Endothelial cell of umbilical vein (primary cell): ENCODE results near the gene ARHGAP10. TPM values are rescaled to one million over a fixed set of nuclear protein-coding genes. Genes with fewer than 3 reads are reported as not detected.

ENCODE experiments used
- BruUV-seq: library from RNA; stranded (reverse); fragments of 400-500 nt; replicated peaks from 2 replicates; lab custom pipeline; 2021; lab: Mats Ljungman, UMichigan
- CTCF ChIA-PET: fragments of 300-600, 350-600 bp; sonication (Branson Sonifier 250); formaldehyde crosslinking; loops from one replicate; lab custom pipeline; 2021; ENCODE audit warnings: antibody characterized with exemption, inconsistent platforms; lab: Charles Lee
- POLR2A ChIA-PET: fragments of 300-600, 350-600 bp; sonication (Branson Sonifier 250); formaldehyde crosslinking; loops from one replicate; lab custom pipeline; 2021; ENCODE audit warnings: antibody characterized with exemption, inconsistent platforms; lab: Charles Lee
- DNase-seq: peaks from one replicate; pipeline ENCODE4 v3.0.0-alpha.2; 2011; ENCODE audit warnings: low read depth, low spot score
- FAIRE-seq: peaks from 2 replicates; lab custom pipeline; 2011; peaks lifted over from hg19 to GRCh38; lab: Jason Lieb, UNC
- H2AFZ ChIP-seq: 2 replicates; pipeline ENCODE4 v1.6.0; 2012; ENCODE audit warnings: low read depth, low read length, control low read depth, inconsistent platforms
- H3K27ac ChIP-seq: 2 replicates; pipeline ENCODE4 v1.5.1; 2011; ENCODE audit warnings: low read depth, mild to moderate bottlenecking, control low read depth, low read length, moderate library complexity; ENCODE audit not compliant: insufficient read depth
- H3K27me3 ChIP-seq, 2 experiments: 2 replicates each; pipeline versions ENCODE4 v1.6.0 to v1.6.1; 2011; ENCODE audit warnings: low read length in 2 of 2, mixed read lengths in 1 of 2; ENCODE audit not compliant: control insufficient read depth in 2 of 2, insufficient read depth in 2 of 2
- H3K36me3 ChIP-seq, 2 experiments: 2 replicates in 1 of 2; 3 replicates in 1 of 2; pipeline ENCODE4 v1.5.1; 2011; ENCODE audit warnings: low read length in 2 of 2, mild to moderate bottlenecking in 1 of 2, moderate library complexity in 1 of 2; ENCODE audit not compliant: control insufficient read depth in 2 of 2, insufficient read depth in 2 of 2; ENCODE audit errors: extremely low read depth in 1 of 2
- H3K4me1 ChIP-seq: 3 replicates; pipeline ENCODE4 v1.5.1; 2011; ENCODE audit warnings: mild to moderate bottlenecking, low read length; ENCODE audit not compliant: control insufficient read depth, insufficient read depth; ENCODE audit errors: extremely low read depth
- H3K4me2 ChIP-seq: 2 replicates; pipeline ENCODE4 v1.6.1; 2011; ENCODE audit warnings: low read length, control low read depth, mixed read lengths; ENCODE audit not compliant: insufficient read depth
- H3K4me3 ChIP-seq, 3 experiments: fragments of 200-600 bp in 1 of 3; sonication (generic), shearing (Covaris generic) in 1 of 3; replicated peaks in 1 of 3; 2 replicates each; pipeline ENCODE4 v1.5.1; 2011 to 2016; ENCODE audit warnings: control low read depth in 3 of 3, low read length in 3 of 3, mild to moderate bottlenecking in 2 of 3, inconsistent platforms in 1 of 3, low read depth in 1 of 3, moderate library complexity in 1 of 3; ENCODE audit not compliant: insufficient read depth in 1 of 3
- H3K79me2 ChIP-seq: 2 replicates; pipeline ENCODE4 v1.6.0; 2012; ENCODE audit warnings: low read length, inconsistent platforms; ENCODE audit not compliant: control insufficient read depth, insufficient read depth
- H3K9ac ChIP-seq: replicated peaks from 2 replicates; pipeline ENCODE3; 2011; ENCODE audit warnings: low read length, control low read depth; ENCODE audit not compliant: insufficient read depth; ENCODE audit errors: extremely low read depth
- H3K9me1 ChIP-seq: replicated peaks from 3 replicates; pipeline ENCODE4 v1.6.0; 2011; ENCODE audit warnings: mild to moderate bottlenecking, low read length; ENCODE audit not compliant: control insufficient read depth, insufficient read depth; ENCODE audit errors: extremely low read depth
- H3K9me3 ChIP-seq: replicated peaks from 2 replicates; pipeline ENCODE4 v1.5.1; 2012; ENCODE audit warnings: low read length, inconsistent platforms; ENCODE audit not compliant: control insufficient read depth, insufficient read depth
- H4K20me1 ChIP-seq: replicated peaks from 2 replicates; pipeline ENCODE3; 2011; ENCODE audit warnings: mild to moderate bottlenecking, low read length; ENCODE audit not compliant: control insufficient read depth, insufficient read depth; ENCODE audit errors: extremely low read depth
- CTCF ChIP-seq, 2 donors: IDR thresholded peaks; 1 replicate in 1 of 2; 2 replicates in 1 of 2; pipeline ENCODE4 v1.5.1; 2011; ENCODE audit warnings: low read length in 2 of 2, mild to moderate bottlenecking in 2 of 2, moderate library complexity in 2 of 2, control low read depth in 1 of 2, inconsistent platforms in 1 of 2, low read depth in 1 of 2; ENCODE audit not compliant: insufficient read depth in 1 of 2; ENCODE audit errors: extremely low read depth in 1 of 2
- EZH2 ChIP-seq: IDR thresholded peaks from 2 replicates; pipeline ENCODE4 v1.6.1; 2012; ENCODE audit warnings: borderline replicate concordance, low read depth, mild to moderate bottlenecking, moderate library complexity, low read length, inconsistent platforms; ENCODE audit not compliant: severe bottlenecking
- FOS ChIP-seq: IDR thresholded peaks from 2 replicates; pipeline ENCODE4 v1.6.1; 2011; ENCODE audit warnings: mild to moderate bottlenecking, low read length, moderate library complexity, borderline replicate concordance; ENCODE audit not compliant: insufficient read depth
- GATA2 ChIP-seq: IDR thresholded peaks from 2 replicates; pipeline ENCODE4 v1.7.0; 2011; ENCODE audit warnings: low read depth, mild to moderate bottlenecking, moderate library complexity, mixed read lengths, low read length; ENCODE audit not compliant: insufficient read length, insufficient read depth
- JUN ChIP-seq: IDR thresholded peaks from 2 replicates; pipeline ENCODE4 v1.6.1; 2011; ENCODE audit warnings: borderline replicate concordance, low read depth; ENCODE audit not compliant: insufficient read length, insufficient read depth
- MYC ChIP-seq: IDR thresholded peaks from one replicate; pipeline ENCODE4 v1.6.1; 2011; ENCODE audit warnings: mild to moderate bottlenecking, low read depth, low read length
- POLR2A ChIP-seq: IDR thresholded peaks from 2 replicates; pipeline ENCODE4 v1.6.1; 2012; ENCODE audit warnings: low read depth, mild to moderate bottlenecking, control low read depth, low read length
- POLR2AphosphoS5 ChIP-seq: IDR thresholded peaks from 2 replicates; pipeline ENCODE4 v1.6.1; 2012; ENCODE audit warnings: low read depth, mild to moderate bottlenecking, control low read depth, low read length, moderate library complexity; ENCODE audit not compliant: insufficient read depth
- dilution Hi-C: fragments of 300-500 bp; cut with MboI; formaldehyde crosslinking; loops from one replicate; pipeline ENCODE4 v1.15.0; 2019; ENCODE audit warnings: low sequenced_read_pairs; ENCODE audit not compliant: extremely low pct_ligation_motif_present
- intact Hi-C: fragments of 100-400 bp; cut with micrococcal nuclease; formaldehyde crosslinking; loops from one replicate; pipeline ENCODE4 v1.10.0; 2022
- polyA plus RNA-seq, 4 experiments: library from polyadenylated mRNA; depleted of rRNA in 3 of 4; stranded (reverse) in 3 of 4; unstranded in 1 of 4; fragments of >200 nt; gene quantifications; 2 replicates each; pipeline versions ENCODE4 v1.2.1 to v1.2.3, GENCODE V29; 2011 to 2012; ENCODE audit warnings: missing spikeins in 1 of 4
- total RNA-seq: library from RNA; stranded (reverse); gene quantifications from 2 replicates; pipeline ENCODE4 v1.2.3, GENCODE V29; 2021
- TF ChIP-seq, protein P1 (sequence below): IDR thresholded peaks from 2 replicates; pipeline ENCODE4 v1.6.1; 2011; ENCODE audit not compliant: insufficient read depth, insufficient read length

ARHGAP10 gene
- total and polyA plus RNA-seq, 2 donors (not counting 3 experiments of a cell fraction or from before 2014, with no cell fraction given): 20.4 to 36.7 TPM

- no peaks in the 10 kb centered on the region for H3K4me1 ChIP-seq
- H3K9ac ChIP-seq: no peak overlapping the region
- no peaks in the 10 kb centered on the region for H3K79me2 ChIP-seq
- H3K36me3 ChIP-seq: no peaks in the 10 kb centered on the region
- ChIA-PET POLR2A (no interaction called here), CTCF (interaction anchor here (0.8 kb wide), 1 partner anchor 118 kb away, joined by 3 read pairs; no protein-coding TSS in a partner anchor)
- no peaks in the 10 kb centered on the region for H3K27me3 ChIP-seq
- intact Hi-C loops: no loop called here
- no peak overlapping the region for H2AFZ ChIP-seq
- no peak overlapping the region for H3K4me2 ChIP-seq
- H3K27ac ChIP-seq: no peak overlapping the region
- no peaks in the 10 kb centered on the region for H3K9me3 ChIP-seq
- FAIRE-seq: no peak
- H3K4me3 ChIP-seq: no peak overlapping the region
- no peak for TF ChIP-seq GATA2
- no peak for TF ChIP-seq MYC
- TF ChIP-seq CTCF (IDR thresholded peaks at IDR 0.05; ENCODE audit: extremely low read depth in 1 of 2, insufficient read depth in 1 of 2, low read depth in 1 of 2, low read length in 2 of 2): no peak
- no peak for TF ChIP-seq EZH2
- no peak for TF ChIP-seq POLR2A
- TF ChIP-seq POLR2AphosphoS5: no peak
- TF ChIP-seq FOS: no peak
- no peak for TF ChIP-seq JUN
- TF ChIP-seq, protein P1, sequence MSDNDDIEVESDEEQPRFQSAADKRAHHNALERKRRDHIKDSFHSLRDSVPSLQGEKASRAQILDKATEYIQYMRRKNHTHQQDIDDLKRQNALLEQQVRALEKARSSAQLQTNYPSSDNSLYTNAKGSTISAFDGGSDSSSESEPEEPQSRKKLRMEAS: no peak
- no peak for DNase-seq
- no peaks in the 10 kb centered on the region for H3K9me1 ChIP-seq
- H4K20me1 ChIP-seq: no peaks in the 10 kb centered on the region
- no TSS peak for BruUV-seq
- dilution Hi-C loops: no loop called here
Observed at GRCh38 chr4:148101235-148101634, 369.3 kb downstream of the ARHGAP10 start.
